ENCODE results near the gene TULP4.

DNA sequence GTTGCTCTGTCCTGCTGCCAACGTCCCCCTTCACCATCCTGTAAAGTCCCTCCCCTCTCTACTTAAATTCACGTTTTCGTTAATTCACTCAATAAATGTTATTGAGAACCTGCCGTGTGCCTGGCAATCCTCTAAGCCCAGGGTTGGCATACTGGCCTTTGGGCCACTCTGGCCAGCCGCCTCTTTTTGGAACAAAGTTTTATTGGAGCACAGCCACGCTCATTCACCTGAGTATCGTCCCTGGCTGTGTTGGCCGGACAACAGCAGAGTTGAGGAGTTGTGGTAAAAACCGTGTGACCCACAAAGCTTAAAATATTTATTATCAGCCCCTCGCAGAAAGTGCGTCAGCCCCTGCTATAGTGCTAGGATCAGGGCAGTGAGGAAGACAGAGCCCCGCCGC lies 192.9 kb downstream of the TULP4 start:
- no peak for TF ChIP-seq POLR2A (IDR thresholded peaks at IDR 0.05)
- TF ChIP-seq POLR2AphosphoS5 (IDR thresholded peaks at IDR 0.05) = no peak
- TF ChIP-seq, protein P1, sequence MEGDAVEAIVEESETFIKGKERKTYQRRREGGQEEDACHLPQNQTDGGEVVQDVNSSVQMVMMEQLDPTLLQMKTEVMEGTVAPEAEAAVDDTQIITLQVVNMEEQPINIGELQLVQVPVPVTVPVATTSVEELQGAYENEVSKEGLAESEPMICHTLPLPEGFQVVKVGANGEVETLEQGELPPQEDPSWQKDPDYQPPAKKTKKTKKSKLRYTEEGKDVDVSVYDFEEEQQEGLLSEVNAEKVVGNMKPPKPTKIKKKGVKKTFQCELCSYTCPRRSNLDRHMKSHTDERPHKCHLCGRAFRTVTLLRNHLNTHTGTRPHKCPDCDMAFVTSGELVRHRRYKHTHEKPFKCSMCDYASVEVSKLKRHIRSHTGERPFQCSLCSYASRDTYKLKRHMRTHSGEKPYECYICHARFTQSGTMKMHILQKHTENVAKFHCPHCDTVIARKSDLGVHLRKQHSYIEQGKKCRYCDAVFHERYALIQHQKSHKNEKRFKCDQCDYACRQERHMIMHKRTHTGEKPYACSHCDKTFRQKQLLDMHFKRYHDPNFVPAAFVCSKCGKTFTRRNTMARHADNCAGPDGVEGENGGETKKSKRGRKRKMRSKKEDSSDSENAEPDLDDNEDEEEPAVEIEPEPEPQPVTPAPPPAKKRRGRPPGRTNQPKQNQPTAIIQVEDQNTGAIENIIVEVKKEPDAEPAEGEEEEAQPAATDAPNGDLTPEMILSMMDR (IDR thresholded peaks at IDR 0.05) = no peak

All from prostate gland (tissue), 2 donors.